K562 (cell line): ENCODE data around the gene AKNA. TPM values are rescaled to one million over a fixed set of nuclear protein-coding genes. Genes with fewer than 3 reads are reported as not detected.

Experiments used
- ATAC-seq: fragments of 200-7000 bp; cut with Tn5 transposase; 3 replicates; pipeline ENCODE4 v1.9.1; 2020; ENCODE audit warnings: moderate library complexity
- BruUV-seq: library from RNA; stranded (reverse); fragments of 400-500 nt; replicated peaks from 2 replicates; lab custom pipeline; 2021; lab: Mats Ljungman, UMichigan
- CTCF ChIA-PET: fragments of 300-600 bp; formaldehyde crosslinking; extraction: SDS; loops from one replicate; lab custom pipeline; 2021; ENCODE audit warnings: low intra/inter-chr PET ratio; lab: Yijun Ruan, JAX
- POLR2A ChIA-PET: fragments of 300-600, 350-650 bp; sonication (Branson Sonifier 250); formaldehyde crosslinking; extraction: SDS; loops from one replicate; lab custom pipeline; 2021; ENCODE audit warnings: antibody characterized with exemption, inconsistent platforms; lab: Yijun Ruan, JAX
- DNase-seq, 4 experiments: peaks; one replicate each; pipeline versions ENCODE4 v3.0.0 to v3.0.0-alpha.2; 2011 to 2018; ENCODE audit warnings: low spot score in 3 of 4, mixed read lengths in 3 of 4; ENCODE audit errors: extremely low read depth in 1 of 4
- FAIRE-seq: peaks from 2 replicates; lab custom pipeline; 2011; peaks lifted over from hg19 to GRCh38; lab: Jason Lieb, UNC
- H2AFZ ChIP-seq: 2 replicates; pipeline ENCODE4 v1.6.0; 2011; ENCODE audit warnings: low read depth, low read length, control low read depth, inconsistent platforms
- H3K27ac ChIP-seq: fragments of 200-600 bp; 3 replicates; pipeline ENCODE4 v1.8.0; 2011; ENCODE audit warnings: low read depth, mild to moderate bottlenecking, control low read depth, inconsistent platforms, low read length, moderate library complexity, mixed read lengths; ENCODE audit errors: extremely low read depth
- H3K27me3 ChIP-seq, 2 experiments: fragments of 300-600 bp in 1 of 2; 2 replicates in 1 of 2; 3 replicates in 1 of 2; pipeline versions ENCODE4 v1.6.0 to v1.8.0; 2011; ENCODE audit warnings: inconsistent platforms in 2 of 2, low read length in 2 of 2, mild to moderate bottlenecking in 1 of 2, mixed read lengths in 1 of 2, moderate library complexity in 1 of 2; ENCODE audit not compliant: control insufficient read depth in 2 of 2, insufficient read depth in 2 of 2
- H3K36me3 ChIP-seq: fragments of 300-600 bp; 3 replicates; pipeline ENCODE4 v1.8.0; 2011; ENCODE audit warnings: mild to moderate bottlenecking, low read length, inconsistent platforms; ENCODE audit not compliant: control insufficient read depth, insufficient read depth
- H3K4me1 ChIP-seq, 2 experiments: fragments of 200-600 bp in 1 of 2; replicated peaks in 1 of 2; 2 replicates in 1 of 2; 3 replicates in 1 of 2; pipeline versions ENCODE4 v1.5.1 to v1.8.0; 2011; ENCODE audit warnings: inconsistent platforms in 2 of 2, low read length in 2 of 2, mild to moderate bottlenecking in 1 of 2, mixed read lengths in 1 of 2, moderate library complexity in 1 of 2; ENCODE audit not compliant: control insufficient read depth in 2 of 2, insufficient read depth in 2 of 2
- H3K4me2 ChIP-seq: 2 replicates; pipeline ENCODE4 v1.6.1; 2011; ENCODE audit warnings: low read length, control low read depth, inconsistent platforms, mixed read lengths; ENCODE audit not compliant: insufficient read depth
- H3K4me3 ChIP-seq: fragments of 200-600 bp; sonication (generic), shearing (Covaris generic); 2 replicates; pipeline ENCODE4 v1.5.1; 2016; ENCODE audit warnings: control low read depth, inconsistent platforms
- H3K79me2 ChIP-seq: fragments of 200-600 bp; 3 replicates; pipeline ENCODE4 v1.8.0; 2011; ENCODE audit warnings: low read length, inconsistent platforms; ENCODE audit not compliant: control insufficient read depth, insufficient read depth
- H3K9ac ChIP-seq, 2 experiments: 2 replicates each; pipeline versions ENCODE4 v1.6.0 to v1.6.1; 2011; ENCODE audit warnings: low read depth in 2 of 2, low read length in 2 of 2, control low read depth in 1 of 2, inconsistent platforms in 1 of 2, mild to moderate bottlenecking in 1 of 2, mixed read lengths in 1 of 2; ENCODE audit not compliant: insufficient read depth in 1 of 2
- H3K9me1 ChIP-seq: one replicate; pipeline ENCODE4 v1.6.0; 2011; ENCODE audit warnings: inconsistent platforms, mild to moderate bottlenecking, low read length, moderate library complexity; ENCODE audit not compliant: control insufficient read depth, insufficient read depth
- H3K9me3 ChIP-seq: replicated peaks from 2 replicates; pipeline ENCODE4 v1.5.1; 2011; ENCODE audit warnings: low read depth, low read length, inconsistent platforms; ENCODE audit not compliant: control insufficient read depth, insufficient read depth
- H4K20me1 ChIP-seq: replicated peaks from 2 replicates; pipeline ENCODE4 v1.6.1; 2011; ENCODE audit warnings: low read length, inconsistent platforms, mixed read lengths; ENCODE audit not compliant: control insufficient read depth, insufficient read depth
- NELFE ChIP-seq: IDR thresholded peaks from 2 replicates; pipeline ENCODE4 v1.6.1; 2011; ENCODE audit warnings: mild to moderate bottlenecking; ENCODE audit not compliant: insufficient read depth, insufficient read length
- POLR2G ChIP-seq: fragments of 200-400 bp; formaldehyde crosslinking; IDR thresholded peaks from 2 replicates; pipeline ENCODE4 v1.6.1; 2017; ENCODE audit warnings: low read depth, mild to moderate bottlenecking, antibody characterized with exemption, low read length, moderate library complexity
- RBFOX2 ChIP-seq: fragments of 200-400 bp; formaldehyde crosslinking; IDR thresholded peaks from 2 replicates; pipeline ENCODE4 v1.6.1; 2017; ENCODE audit warnings: low read depth, mild to moderate bottlenecking, low read length, moderate library complexity
- ZNF143 ChIP-seq: sonication (generic); formaldehyde crosslinking; IDR thresholded peaks from 2 replicates; pipeline ENCODE4 v1.9.0; 2022; ENCODE audit warnings: mild to moderate bottlenecking, missing genetic modification reagents
- ZNF263 ChIP-seq: sonication (generic); formaldehyde crosslinking; IDR thresholded peaks from 2 replicates; pipeline ENCODE4 v1.8.0; 2022; ENCODE audit warnings: mild to moderate bottlenecking, missing genetic modification reagents, borderline replicate concordance
- ZNF444 ChIP-seq: fragments of 250-450 bp; sonication (Bioruptor Pico); IDR thresholded peaks from 2 replicates; pipeline ENCODE4 v1.4.0; 2020; ENCODE audit warnings: mild to moderate bottlenecking, moderate library complexity
- ZNF551 ChIP-seq: fragments of 250-450 bp; sonication (Bioruptor Pico); IDR thresholded peaks from 2 replicates; pipeline ENCODE4 v1.5.0; 2021; ENCODE audit warnings: mild to moderate bottlenecking, moderate library complexity
- WGBS: fragments of 100-300 bp; shearing (Covaris generic); methylation state at CpG from one replicate; pipeline ENCODE4 v1.1.6; 2016; ENCODE audit warnings: low coverage, mixed read lengths; ENCODE audit not compliant: insufficient coverage; ENCODE audit errors: missing lambda C conversion rate; 5-methylcytosine and 5-hydroxymethylcytosine counted together
- in situ Hi-C: fragments of 300-500 bp; cut with MboI; formaldehyde crosslinking; loops from 4 replicates; pipeline ENCODE4 v1.15.0; 2018; ENCODE audit warnings: inconsistent platforms, mixed read lengths
- intact Hi-C: fragments of 100-400 bp; cut with micrococcal nuclease; formaldehyde crosslinking; loops from 2 replicates; pipeline ENCODE4 v1.14.2; 2022
- polyA plus RNA-seq, 8 experiments: library from polyadenylated mRNA; depleted of rRNA in 4 of 8; stranded (reverse) in 5 of 8; unstranded in 3 of 8; fragments of >200 nt; fragmentation: Nextera tagmentation in 2 of 8; fragmentation: Illumina TruSeq in 1 of 8; extraction: Ambion mirVana in 2 of 8; extraction: Trizol in 1 of 8; gene quantifications; 2 replicates each; pipeline versions ENCODE4 v1.2.1 to v1.2.3, GENCODE V29; 2011 to 2014; ENCODE audit warnings: inconsistent platforms in 1 of 8, missing spikeins in 1 of 8
- total RNA-seq, 7 experiments: library from RNA; depleted of rRNA in 6 of 7; stranded (reverse); fragments of >200 nt in 6 of 7; fragmentation: Illumina TruSeq in 2 of 7; extraction: Trizol in 2 of 7; gene quantifications; 2 replicates each; pipeline versions ENCODE4 v1.2.1 to v1.2.3, GENCODE V29; 2011 to 2021; ENCODE audit warnings: low replicate concordance in 1 of 7

AKNA gene
- total and polyA plus RNA-seq, 9 of the 15 experiments (the other 6 are each of a cell fraction or from before 2014, with no cell fraction given), result 0.29 to 20.5 (median 3.9) TPM

DNA sequence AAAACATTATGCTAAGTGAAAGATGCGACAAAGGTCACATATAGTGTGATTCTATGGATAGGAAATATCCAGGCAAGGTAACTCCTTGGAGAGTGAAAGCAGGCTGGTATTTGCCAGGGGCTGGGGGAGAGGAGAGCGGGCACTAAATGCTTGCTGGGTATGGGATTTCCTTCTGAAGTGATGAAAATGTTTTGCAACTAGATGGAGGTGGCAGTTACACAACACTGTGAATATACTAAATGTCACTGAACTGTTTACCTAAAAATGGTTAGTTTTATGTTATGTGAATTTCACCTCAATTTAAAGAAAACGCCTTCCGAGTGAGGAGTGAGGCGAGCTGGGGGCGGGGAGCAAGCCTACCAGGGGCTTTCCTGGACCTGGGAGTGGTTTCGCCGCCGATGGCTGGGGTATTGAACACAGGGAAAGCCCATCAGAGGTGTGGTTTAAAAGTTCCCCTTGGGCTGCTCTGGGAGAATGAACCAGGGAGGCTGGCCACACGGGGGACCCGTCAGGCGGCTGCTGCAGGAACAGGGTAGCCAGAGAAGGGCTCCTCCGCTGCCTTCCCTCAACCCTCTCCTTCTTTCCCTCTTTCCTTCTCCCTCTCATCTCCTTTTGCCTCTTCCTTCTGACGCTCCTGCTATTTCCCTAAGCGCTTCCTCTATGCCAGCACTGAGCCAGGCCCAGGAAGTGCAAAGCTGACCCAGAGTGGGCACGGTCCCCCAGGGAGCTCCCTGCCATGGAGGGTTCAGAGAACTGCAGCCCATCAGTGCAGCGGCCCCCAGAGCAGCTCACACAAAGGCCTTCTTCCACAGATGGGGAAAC lies 4.9 kb downstream of the AKNA start:
- no peaks in the 10 kb centered on the region for H3K79me2 ChIP-seq
- intact Hi-C loops (no loop called here), in situ Hi-C loops (no loop called here)
- DNase-seq (no peak), FAIRE-seq (no peak), ATAC-seq (peak; percentile 54)
- H3K36me3 ChIP-seq, result peaks cover 4% of the 10 kb centered on the region; the same call in 1 of the 3 replicates
- no peak overlapping the region for H3K27ac ChIP-seq
- no peaks in the 10 kb centered on the region for H3K27me3 ChIP-seq
- WGBS, result 60% methylated on average over 15 of the region's 17 CpGs
- H3K9me3 ChIP-seq, result no peaks in the 10 kb centered on the region
- H4K20me1 ChIP-seq, result peaks cover 18% of the 10 kb centered on the region
- no peak overlapping the region for H3K4me3 ChIP-seq
- H2AFZ ChIP-seq, result no peak overlapping the region
- H3K4me2 ChIP-seq, result no peak overlapping the region
- POLR2A ChIA-PET, result interaction anchor here (0.6 to 1.5 kb wide), 5 partner anchors 10 to 105 kb away, joined by 3 to 5 read pairs (median 4); no protein-coding TSS in a partner anchor
- peaks cover 0 to 8% of the 10 kb centered on the region in 2 experiments; a peak in 2 of 5 replicates for H3K4me1 ChIP-seq
- H3K9me1 ChIP-seq, result no peaks in the 10 kb centered on the region
- no peak overlapping the region for H3K9ac ChIP-seq
- CTCF ChIA-PET, result no interaction called here
- BruUV-seq, result no TSS peak
- TF ChIP-seq ZNF551 (CRISPR knock-in tag), result no peak
- no peak for TF ChIP-seq ZNF263
- TF ChIP-seq RBFOX2, result 0 out of 2 replicates have a peak, but pooled peaks have one; percentile 27
- peak; percentile 42 for TF ChIP-seq POLR2G
- no peak for TF ChIP-seq ZNF143 (CRISPR knock-in tag)
- TF ChIP-seq NELFE, result no peak
- TF ChIP-seq ZNF444, result no peak
